Fibroblast of lung (primary cell): ENCODE measurements around the gene RGS12. TPM values are rescaled to one million over a fixed set of nuclear protein-coding genes. Genes with fewer than 3 reads are reported as not detected.

Source experiments
- DNase-seq, 2 donors: peaks; one replicate each; pipeline versions ENCODE4 v3.0.0 to v3.0.0-alpha.2; 2010; ENCODE audit warnings: low read depth in 2 of 2
- H2AFZ ChIP-seq: 2 replicates; pipeline ENCODE4 v1.5.1; 2012; ENCODE audit warnings: low read length, control low read depth, inconsistent platforms
- H3K27ac ChIP-seq: 2 replicates; pipeline ENCODE4 v1.5.1; 2011; ENCODE audit warnings: low read length, control low read depth; ENCODE audit not compliant: insufficient read depth
- H3K27me3 ChIP-seq: 2 replicates; pipeline ENCODE4 v1.5.1; 2011; ENCODE audit warnings: mild to moderate bottlenecking, low read length; ENCODE audit not compliant: control insufficient read depth, insufficient read depth
- H3K36me3 ChIP-seq: 2 replicates; pipeline ENCODE4 v1.5.1; 2011; ENCODE audit warnings: low read length; ENCODE audit not compliant: control insufficient read depth, insufficient read depth
- H3K4me1 ChIP-seq: 2 replicates; pipeline ENCODE4 v1.5.1; 2011; ENCODE audit warnings: low read length; ENCODE audit not compliant: control insufficient read depth, insufficient read depth; ENCODE audit errors: extremely low read depth
- H3K4me2 ChIP-seq: 2 replicates; pipeline ENCODE4 v1.5.1; 2011; ENCODE audit warnings: low read length, control low read depth; ENCODE audit not compliant: insufficient read depth; ENCODE audit errors: extremely low read depth
- H3K4me3 ChIP-seq, 4 experiments: fragments of 200-600 bp in 1 of 4; sonication (generic) in 1 of 4; replicated peaks in 1 of 4; 2 replicates each; pipeline ENCODE4 v1.5.1; 2011 to 2016; ENCODE audit warnings: low read length in 4 of 4, low read depth in 3 of 4, mild to moderate bottlenecking in 3 of 4, control low read depth in 2 of 4, inconsistent platforms in 1 of 4, mixed read lengths in 1 of 4; ENCODE audit not compliant: insufficient read depth in 1 of 4; ENCODE audit errors: control extremely low read depth in 1 of 4
- H3K79me2 ChIP-seq: 2 replicates; pipeline ENCODE4 v1.5.1; 2012; ENCODE audit warnings: mild to moderate bottlenecking, low read length, inconsistent platforms; ENCODE audit not compliant: control insufficient read depth, insufficient read depth
- H3K9ac ChIP-seq: 2 replicates; pipeline ENCODE4 v1.5.1; 2011; ENCODE audit warnings: mild to moderate bottlenecking, low read length, control low read depth; ENCODE audit not compliant: insufficient read depth
- H3K9me3 ChIP-seq: 2 replicates; pipeline ENCODE4 v1.5.1; 2012; ENCODE audit warnings: low read depth, low read length; ENCODE audit not compliant: control insufficient read depth, insufficient read depth
- H4K20me1 ChIP-seq: 2 replicates; pipeline ENCODE4 v1.5.1; 2011; ENCODE audit warnings: low read length; ENCODE audit not compliant: control insufficient read depth, insufficient read depth; ENCODE audit errors: extremely low read depth
- CTCF ChIP-seq, 2 donors: IDR thresholded peaks in 1 of 2; conservative IDR thresholded peaks in 1 of 2; 1 replicate in 1 of 2; 2 replicates in 1 of 2; pipeline ENCODE4 v1.5.1; 2011 to 2012; ENCODE audit warnings: low read length in 2 of 2, control low read depth in 1 of 2, inconsistent platforms in 1 of 2, low read depth in 1 of 2, mild to moderate bottlenecking in 1 of 2
- EZH2 ChIP-seq: IDR thresholded peaks from 2 replicates; pipeline ENCODE4 v1.5.1; 2012; ENCODE audit warnings: low read length, control low read depth, mild to moderate bottlenecking; ENCODE audit errors: missing control alignments
- polyA plus RNA-seq, 2 donors: library from polyadenylated mRNA; depleted of rRNA in 1 of 2; stranded (reverse) in 1 of 2; unstranded in 1 of 2; fragments of >200 nt; gene quantifications; 2 replicates each; pipeline ENCODE4 v1.2.1, GENCODE V29; 2011 to 2012; ENCODE audit warnings: missing spikeins in 1 of 2
- total RNA-seq: library from RNA; depleted of rRNA; stranded (reverse); fragments of >200 nt; gene quantifications from 2 replicates; pipeline ENCODE4 v1.2.1, GENCODE V29; 2014

The RGS12 gene
- total and polyA plus RNA-seq, 2 donors (not counting 1 experiment from before 2014, with no cell fraction given) = 5.1 to 21.1 TPM

GRCh38 chr4:3294401-3295241, 1.8 kb downstream of the RGS12 start:
- H4K20me1 ChIP-seq = no peaks in the 10 kb centered on the region
- H3K27ac ChIP-seq = peak overlapping the region; percentile 81
- H3K9me3 ChIP-seq = no peaks in the 10 kb centered on the region
- H3K4me1 ChIP-seq = peaks cover 8% of the 10 kb centered on the region
- no peaks in the 10 kb centered on the region for H3K36me3 ChIP-seq
- H3K4me2 ChIP-seq = peak overlapping the region; percentile 97
- no peaks in the 10 kb centered on the region for H3K27me3 ChIP-seq
- no peak for TF ChIP-seq CTCF (conservative IDR thresholded peaks at IDR 0.05 in 1 of 2, IDR thresholded peaks at IDR 0.05 in 1 of 2; ENCODE audit: low read depth in 1 of 2, low read length in 2 of 2)
- no peak for TF ChIP-seq EZH2
- peak overlapping the region in 3 of 4 experiments; percentile 78 to 92 (median 80) for H3K4me3 ChIP-seq
- peaks cover 24% of the 10 kb centered on the region for H3K79me2 ChIP-seq
- no peak for DNase-seq
- no peak overlapping the region for H3K9ac ChIP-seq
- no peak overlapping the region for H2AFZ ChIP-seq

GRCh38 chr4:3295837-3296624, 3.2 kb downstream of the RGS12 start:
- Histone ChIP-seq H3K36me3 (no peaks in the 10 kb centered on the region), H3K79me2 (peaks cover 29% of the 10 kb centered on the region), H4K20me1 (no peaks in the 10 kb centered on the region), H3K9me3 (no peaks in the 10 kb centered on the region), H2AFZ (no peak overlapping the region), H3K4me3 (no peak overlapping the region), H3K4me2 (no peak overlapping the region), H3K9ac (no peak overlapping the region), H3K4me1 (peaks cover 8% of the 10 kb centered on the region), H3K27me3 (no peaks in the 10 kb centered on the region), H3K27ac (no peak overlapping the region)
- no peak for DNase-seq
- TF ChIP-seq EZH2 = no peak
- no peak for TF ChIP-seq CTCF (conservative IDR thresholded peaks at IDR 0.05 in 1 of 2, IDR thresholded peaks at IDR 0.05 in 1 of 2; ENCODE audit: low read depth in 1 of 2, low read length in 2 of 2)

- TF ChIP-seq EZH2 (no peak), CTCF (conservative IDR thresholded peaks at IDR 0.05 in 1 of 2, IDR thresholded peaks at IDR 0.05 in 1 of 2; ENCODE audit: low read depth in 1 of 2, low read length in 2 of 2) (no peak)
- Histone ChIP-seq H3K36me3 (no peaks in the 10 kb centered on the region), H3K79me2 (peaks cover 29% of the 10 kb centered on the region), H3K9me3 (no peaks in the 10 kb centered on the region), H3K27me3 (no peaks in the 10 kb centered on the region), H3K4me2 (no peak overlapping the region), H3K4me3 (no peak overlapping the region), H4K20me1 (no peaks in the 10 kb centered on the region), H3K27ac (no peak overlapping the region), H3K9ac (no peak overlapping the region), H3K4me1 (peaks cover 6% of the 10 kb centered on the region), H2AFZ (no peak overlapping the region)
- no peak for DNase-seq
Observed at GRCh38 chr4:3296651-3297050, 3.8 kb downstream of the RGS12 start.
